HG03460 (cell line): ENCODE measurements around the gene MROH9.

Experiments
- ATAC-seq: cut with Tn5 transposase; IDR thresholded peaks from one replicate; pipeline ENCODE4 v1.9.1; 2021; ENCODE audit not compliant: unreplicated experiment

MROH9 gene

DNA sequence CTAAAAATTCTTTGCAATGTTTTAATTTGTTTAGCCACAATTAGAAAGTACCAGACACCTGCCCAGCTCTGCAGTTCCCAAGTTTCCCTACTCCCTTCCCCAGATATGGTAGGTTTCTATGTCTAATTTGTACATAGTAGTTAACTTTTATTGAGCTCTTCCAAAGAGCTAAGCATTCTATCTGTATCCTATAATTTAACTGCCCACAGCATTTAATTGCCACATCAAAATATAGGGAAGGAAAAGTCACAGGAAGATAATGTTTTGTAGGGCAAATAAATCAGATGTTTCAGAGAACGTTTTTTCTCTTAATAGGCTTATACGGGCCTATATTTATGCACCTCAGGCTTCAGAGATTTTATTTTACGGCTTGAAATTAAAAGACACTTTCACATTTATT is 139.7 kb downstream of the MROH9 start:
- ATAC-seq, result no peak

- ATAC-seq, result no peak
These were observed 146.0 kb downstream of the MROH9 start for GRCh38 chr1:171081314-171081753.

DNA sequence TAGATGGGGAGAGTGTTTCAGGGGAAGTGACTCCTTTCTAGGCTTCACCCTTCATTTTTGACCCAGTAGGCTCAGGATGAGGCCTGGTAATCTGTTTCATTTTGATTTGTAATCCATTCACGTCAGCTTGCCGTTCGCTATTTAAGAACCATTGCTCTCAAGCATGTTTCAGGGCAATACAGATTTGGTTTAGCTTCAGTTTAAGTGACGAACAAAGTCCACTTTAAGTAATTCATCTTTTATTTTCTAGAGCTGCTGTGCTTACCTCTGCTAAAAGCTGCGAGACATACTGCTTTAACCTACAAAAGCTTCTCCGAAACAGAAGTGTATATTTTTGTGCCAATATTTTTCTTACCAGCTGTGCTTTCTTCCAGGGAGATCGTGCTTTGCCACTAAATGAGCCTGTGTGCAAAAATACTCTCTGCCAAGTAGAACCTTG is 146.4 kb downstream of the MROH9 start:
- ATAC-seq, result no peak

- ATAC-seq, result no peak
These were observed 147.3 kb downstream of the MROH9 start for GRCh38 chr1:171082606-171083005.

DNA sequence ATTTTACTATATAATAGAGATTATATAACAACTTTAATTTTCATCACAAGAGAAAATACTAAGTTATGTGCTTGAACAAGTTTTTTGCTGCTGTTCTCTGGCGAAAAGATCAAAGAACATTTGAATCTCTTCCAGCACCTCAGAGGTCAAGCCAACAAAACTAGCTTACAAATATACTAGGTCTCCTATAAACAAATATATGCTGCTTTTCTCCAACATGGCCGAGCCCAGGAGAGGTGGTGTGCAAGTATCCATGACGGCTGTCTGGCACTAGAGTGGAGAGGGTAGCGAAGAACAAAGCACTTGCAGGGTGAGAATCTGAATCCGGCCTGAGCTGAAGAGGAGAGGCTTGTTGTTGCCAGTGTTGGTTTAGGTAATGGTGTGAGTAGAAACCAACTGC is 147.9 kb downstream of the MROH9 start:
- no peak for ATAC-seq

DNA sequence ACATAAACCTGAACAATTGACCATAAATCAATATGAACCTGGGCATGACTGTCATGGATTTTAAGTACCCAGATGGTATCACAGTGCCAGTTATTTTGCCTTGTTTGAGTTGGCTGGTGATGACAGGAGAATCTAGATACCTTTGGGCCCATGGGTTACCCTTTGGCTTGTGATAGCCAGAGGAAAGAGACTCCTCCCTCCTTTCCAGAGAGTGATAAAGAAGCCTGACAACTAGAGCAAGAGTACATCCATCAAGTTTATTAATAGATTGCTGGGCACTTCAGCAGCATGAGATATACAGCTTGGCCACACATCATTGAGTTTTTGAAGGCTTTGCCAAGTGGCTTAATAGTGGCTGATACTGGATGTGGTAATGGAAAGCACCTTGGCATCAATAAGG is 148.8 kb downstream of the MROH9 start:
- no peak for ATAC-seq

DNA sequence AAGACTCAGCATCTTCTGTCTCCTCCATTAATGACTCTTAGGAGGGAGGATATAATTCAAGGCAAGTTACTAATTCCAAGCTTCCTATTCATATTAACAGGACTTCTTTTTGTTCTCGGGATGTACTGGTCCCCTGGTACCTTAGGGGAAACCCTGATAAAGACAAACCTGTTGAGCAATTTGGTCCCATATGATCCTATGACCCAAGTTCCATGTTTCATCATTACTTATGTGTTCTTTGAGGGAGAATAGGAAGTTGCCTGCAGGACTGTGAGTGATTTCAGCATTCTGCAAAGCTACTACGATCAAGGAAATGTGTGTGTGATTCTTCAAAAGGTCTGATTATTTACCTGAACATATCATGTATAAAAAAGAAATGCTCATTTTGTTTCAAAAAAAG is 149.5 kb downstream of the MROH9 start:
- no peak for ATAC-seq

GRCh38 chr1:171087896-171088295 is 152.6 kb downstream of the MROH9 start:
- ATAC-seq, result no peak

- no peak for ATAC-seq
These were observed 155.3 kb downstream of the MROH9 start, which contains the start of gene FMO3 for GRCh38 chr1:171090604-171091003. FMO3 (plus strand) TSS chr1:171090905; CDS start chr1:171092659, 1,754 bp downstream.

DNA sequence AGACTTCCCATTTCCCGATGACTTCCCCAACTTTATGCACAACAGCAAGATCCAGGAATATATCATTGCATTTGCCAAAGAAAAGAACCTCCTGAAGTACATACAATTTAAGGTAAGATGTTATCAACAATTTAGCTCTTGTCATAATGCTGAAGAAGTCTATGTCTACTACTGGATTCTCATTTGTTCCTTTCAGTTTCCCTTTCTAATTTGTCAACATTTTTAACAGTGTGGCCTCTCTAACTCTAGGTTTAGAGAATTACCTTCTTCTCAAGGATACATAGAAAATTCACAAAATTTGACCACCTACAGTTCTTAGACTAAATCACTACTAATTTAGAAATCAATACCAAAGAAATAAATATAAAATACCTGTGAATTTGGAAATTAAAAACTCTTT is 168.5 kb downstream of the MROH9 start:
- ATAC-seq, result no peak

DNA sequence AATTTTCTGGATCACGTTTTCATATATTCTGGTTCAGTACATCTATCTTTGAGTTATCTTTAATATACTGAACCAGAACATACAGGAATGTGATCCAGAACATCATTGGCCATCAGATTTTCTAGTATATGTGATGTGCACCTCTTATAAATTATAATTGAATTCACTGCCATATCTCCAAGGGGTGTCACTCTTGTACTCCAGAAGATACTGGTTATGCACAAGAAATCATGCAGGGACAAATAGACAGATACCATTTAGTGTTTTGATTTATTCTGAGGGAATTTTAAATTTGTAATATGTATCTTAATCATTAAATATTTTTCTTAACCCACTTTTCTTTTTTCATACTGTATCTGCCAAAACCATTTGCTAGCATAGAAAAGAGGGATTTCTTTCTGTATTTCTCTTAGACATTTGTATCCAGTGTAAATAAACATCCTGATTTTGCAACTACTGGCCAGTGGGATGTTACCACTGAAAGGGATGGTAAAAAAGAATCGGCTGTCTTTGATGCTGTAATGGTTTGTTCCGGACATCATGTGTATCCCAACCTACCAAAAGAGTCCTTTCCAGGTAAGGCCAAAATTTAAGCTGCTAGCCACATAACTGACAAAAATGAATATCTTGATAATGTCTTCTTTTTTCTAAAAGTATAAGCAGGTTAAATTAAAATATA is 172.1 kb downstream of the MROH9 start:
- no peak for ATAC-seq

- no peak for ATAC-seq
These were observed 172.6 kb downstream of the MROH9 start for GRCh38 chr1:171107969-171108368.

DNA sequence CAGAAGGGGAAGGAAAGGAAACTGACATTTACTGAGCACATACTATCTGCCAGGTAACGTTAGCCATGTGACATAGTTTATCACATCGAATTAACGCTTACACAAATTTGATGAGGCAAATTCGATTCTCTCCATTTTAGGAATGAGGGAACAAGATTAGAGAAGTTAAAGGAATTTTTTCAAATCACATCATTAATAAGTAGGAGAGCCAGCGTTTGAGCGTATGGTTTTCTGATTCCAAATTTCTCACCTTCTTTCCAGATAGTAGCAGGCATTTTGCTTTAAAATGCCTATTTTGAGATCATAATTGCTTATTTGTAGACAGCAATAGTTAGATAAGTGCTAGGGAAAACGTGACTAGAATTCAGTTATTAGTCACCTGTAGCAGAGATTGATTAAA is 174.6 kb downstream of the MROH9 start:
- ATAC-seq, result no peak

DNA sequence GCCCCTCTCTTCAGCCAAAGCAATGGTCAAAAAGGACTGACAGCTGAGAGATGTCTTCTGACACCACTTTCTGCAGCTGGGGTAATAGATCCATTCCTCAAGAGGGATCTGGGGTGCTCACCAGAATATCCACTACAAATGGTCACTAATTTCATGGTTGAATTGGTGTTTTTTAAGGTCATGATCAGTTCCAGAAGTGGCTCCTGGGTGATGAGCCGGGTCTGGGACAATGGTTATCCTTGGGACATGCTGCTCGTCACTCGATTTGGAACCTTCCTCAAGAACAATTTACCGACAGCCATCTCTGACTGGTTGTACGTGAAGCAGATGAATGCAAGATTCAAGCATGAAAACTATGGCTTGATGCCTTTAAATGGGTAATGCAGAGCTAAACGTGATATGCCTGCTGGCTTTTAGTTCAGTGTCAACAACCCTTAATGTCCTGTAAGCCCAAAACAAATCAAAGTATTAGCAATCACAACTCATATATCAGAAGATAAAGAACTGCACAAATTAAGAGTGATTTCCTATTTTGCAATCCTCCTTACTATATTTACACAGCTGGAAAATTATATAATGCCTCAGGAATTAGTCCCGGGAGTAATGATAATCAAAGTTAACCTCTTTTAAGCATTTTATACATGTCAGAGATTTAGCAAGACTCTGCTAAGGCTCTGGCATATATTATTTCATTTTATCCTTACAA is 175.4 kb downstream of the MROH9 start:
- no peak for ATAC-seq

- ATAC-seq, result no peak
These were observed 176.8 kb downstream of the MROH9 start for GRCh38 chr1:171112119-171112518.

DNA sequence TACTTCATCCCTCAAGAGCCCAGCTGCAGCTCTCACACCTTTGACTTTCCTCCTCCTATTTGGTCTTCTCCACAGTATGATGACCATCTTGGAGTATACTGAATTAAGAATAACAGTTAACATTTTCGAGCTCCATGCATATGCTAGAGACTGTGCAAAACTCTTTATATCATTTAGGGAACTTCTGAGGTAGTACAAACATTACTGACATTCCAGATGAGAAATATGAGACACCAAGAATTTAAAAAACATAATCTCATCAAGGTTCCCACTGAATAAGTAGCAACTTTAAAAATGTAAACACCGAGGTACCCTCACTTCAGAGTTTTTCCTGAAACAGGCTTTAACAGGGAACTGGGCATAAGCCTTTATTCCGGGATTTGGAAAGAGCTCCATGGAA is 178.0 kb downstream of the MROH9 start:
- no peak for ATAC-seq
